ENCODE results near the gene OASL.

OASL gene

GRCh38 chr12:120991965-120992364 is 47.1 kb downstream of the OASL start:
- no peak for DNase-seq (ENCODE audit: low read depth in 1 of 2, low spot score in 1 of 2)
- Histone ChIP-seq H3K27ac (replicated peaks) (no peak overlapping the region), H3K4me3 (replicated peaks; ENCODE audit: insufficient read depth, low read length) (no peak overlapping the region), H3K27me3 (ENCODE audit: insufficient read depth, poor library complexity, severe bottlenecking) (peaks cover 3% of the 10 kb centered on the region)
- TF ChIP-seq POLR2AphosphoS5 (IDR thresholded peaks at IDR 0.05; ENCODE audit: low read depth) (no peak), GABPA (IDR thresholded peaks at IDR 0.05; ENCODE audit: low read depth) (no peak), CTCF (IDR thresholded peaks at IDR 0.05; ENCODE audit: insufficient read depth, low read length) (no peak), SPI1 (IDR thresholded peaks at IDR 0.05; ENCODE audit: borderline replicate concordance, low read depth) (no peak), REST (IDR thresholded peaks at IDR 0.05; ENCODE audit: insufficient replicate concordance, low read depth) (no peak)

GRCh38 chr12:120990487-120991055 is 48.5 kb downstream of the OASL start:
- DNase-seq (ENCODE audit: low read depth in 1 of 2, low spot score in 1 of 2) = no peak
- Histone ChIP-seq H3K27ac (replicated peaks) (no peak overlapping the region), H3K27me3 (ENCODE audit: insufficient read depth, poor library complexity, severe bottlenecking) (peaks cover 3% of the 10 kb centered on the region), H3K4me3 (replicated peaks; ENCODE audit: insufficient read depth, low read length) (no peak overlapping the region)
- no peak for TF ChIP-seq POLR2AphosphoS5 (IDR thresholded peaks at IDR 0.05; ENCODE audit: low read depth)

- Histone ChIP-seq H3K27ac (replicated peaks) (no peak overlapping the region), H3K4me3 (replicated peaks; ENCODE audit: insufficient read depth, low read length) (no peak overlapping the region), H3K27me3 (ENCODE audit: insufficient read depth, poor library complexity, severe bottlenecking) (peaks cover 3% of the 10 kb centered on the region)
- no peak for DNase-seq (ENCODE audit: low read depth in 1 of 2, low spot score in 1 of 2)
- TF ChIP-seq SPI1 (IDR thresholded peaks at IDR 0.05; ENCODE audit: borderline replicate concordance, low read depth) (no peak), GABPA (IDR thresholded peaks at IDR 0.05; ENCODE audit: low read depth) (no peak)
Measured at GRCh38 chr12:120989687-120990086, 49.4 kb downstream of the OASL start.

GRCh38 chr12:120988658-120989057 is 50.4 kb downstream of the OASL start:
- DNase-seq (ENCODE audit: low read depth in 1 of 2, low spot score in 1 of 2) = no peak
- no peak overlapping the region for H3K4me3 ChIP-seq (replicated peaks; ENCODE audit: insufficient read depth, low read length)
- no peak overlapping the region for H3K27ac ChIP-seq (replicated peaks)
- no peak for TF ChIP-seq POLR2AphosphoS5 (IDR thresholded peaks at IDR 0.05; ENCODE audit: low read depth)
- TF ChIP-seq REST (IDR thresholded peaks at IDR 0.05; ENCODE audit: insufficient replicate concordance, low read depth) = no peak
- no peak for TF ChIP-seq CTCF (IDR thresholded peaks at IDR 0.05; ENCODE audit: insufficient read depth, low read length)
- no peak for TF ChIP-seq SPI1 (IDR thresholded peaks at IDR 0.05; ENCODE audit: borderline replicate concordance, low read depth)
- TF ChIP-seq GABPA (IDR thresholded peaks at IDR 0.05; ENCODE audit: low read depth) = no peak
- H3K27me3 ChIP-seq (ENCODE audit: insufficient read depth, poor library complexity, severe bottlenecking) = peaks cover 3% of the 10 kb centered on the region

GRCh38 chr12:120988234-120988633 is 50.8 kb downstream of the OASL start:
- TF ChIP-seq SPI1 (IDR thresholded peaks at IDR 0.05; ENCODE audit: borderline replicate concordance, low read depth) (no peak), CTCF (IDR thresholded peaks at IDR 0.05; ENCODE audit: insufficient read depth, low read length) (no peak), POLR2AphosphoS5 (IDR thresholded peaks at IDR 0.05; ENCODE audit: low read depth) (no peak), REST (IDR thresholded peaks at IDR 0.05; ENCODE audit: insufficient replicate concordance, low read depth) (no peak), GABPA (IDR thresholded peaks at IDR 0.05; ENCODE audit: low read depth) (no peak)
- H3K27me3 ChIP-seq (ENCODE audit: insufficient read depth, poor library complexity, severe bottlenecking) = peaks cover 3% of the 10 kb centered on the region

More at GRCh38 chr12:120988234-120988633, 50.8 kb downstream of the OASL start:
- H3K4me3 ChIP-seq (replicated peaks; ENCODE audit: insufficient read depth, low read length) = no peak overlapping the region
- no peak for DNase-seq (ENCODE audit: low read depth in 1 of 2, low spot score in 1 of 2)
- H3K27ac ChIP-seq (replicated peaks) = no peak overlapping the region
